Hepatocyte (in vitro differentiated cells): ENCODE measurements around the gene RUNX1.

Experiments used
- CTCF ChIP-seq: fragments of 200-600 bp; sonication (generic); IDR thresholded peaks from 2 replicates; pipeline ENCODE4 v1.5.1; 2016; ENCODE audit warnings: antibody characterized with exemption, mild to moderate bottlenecking; ENCODE audit not compliant: poor library complexity
- EZH2 ChIP-seq: fragments of 200-600 bp; sonication (generic); IDR thresholded peaks from 2 replicates; pipeline ENCODE4 v1.6.1; 2016; ENCODE audit warnings: antibody characterized with exemption, mild to moderate bottlenecking, borderline replicate concordance
- EZH2phosphoT487 ChIP-seq: fragments of 200-600 bp; sonication (generic); IDR thresholded peaks from one replicate; pipeline ENCODE4 v1.6.1; 2018; ENCODE audit warnings: antibody characterized with exemption, mild to moderate bottlenecking, low read depth, moderate library complexity; ENCODE audit not compliant: unreplicated experiment, severe bottlenecking

- no peak for TF ChIP-seq CTCF
- no peak for TF ChIP-seq EZH2
- TF ChIP-seq EZH2phosphoT487: no peak
Measured at GRCh38 chr21:34788879-34789278, 260.2 kb downstream of the RUNX1 start.
